HEK293 (cell line): ENCODE measurements around the gene LAMA2.

Source experiments
- CTCF ChIA-PET: fragments of 350-600 bp; formaldehyde crosslinking; extraction: SDS; loops from one replicate; lab custom pipeline; 2021; ENCODE audit warnings: antibody characterized with exemption; lab: Yijun Ruan, JAX
- POLR2A ChIA-PET: fragments of 300-600 bp; formaldehyde crosslinking; extraction: SDS; loops from one replicate; lab custom pipeline; 2020; ENCODE audit warnings: antibody characterized with exemption, inconsistent platforms; lab: Yijun Ruan, JAX
- H3K27ac ChIP-seq: fragments of 200-500 bp; sonication (Bioruptor generic); 2 replicates; pipeline ENCODE4 v1.5.1; 2014; ENCODE audit warnings: low read depth, low read length, control low read depth, inconsistent platforms; ENCODE audit errors: extremely low read depth
- H3K36me3 ChIP-seq, 2 experiments: fragments of 200-500 bp in 1 of 2; sonication (Bioruptor generic) in 1 of 2; 1 replicate in 1 of 2; 2 replicates in 1 of 2; pipeline ENCODE4 v1.5.1; 2014 to 2017; ENCODE audit warnings: inconsistent platforms in 2 of 2, low read length in 2 of 2; ENCODE audit not compliant: control insufficient read depth in 2 of 2, insufficient read depth in 1 of 2
- H3K4me1 ChIP-seq: fragments of 200-500 bp; sonication (Bioruptor generic); 2 replicates; pipeline ENCODE4 v1.5.1; 2014; ENCODE audit warnings: mild to moderate bottlenecking, low read length, inconsistent platforms; ENCODE audit not compliant: control insufficient read depth, insufficient read depth
- H3K4me3 ChIP-seq: 2 replicates; pipeline ENCODE4 v1.5.1; 2011; ENCODE audit warnings: low read depth, mild to moderate bottlenecking, control low read depth, low read length, moderate library complexity
- H3K9me3 ChIP-seq: fragments of 200-500 bp; sonication (Bioruptor generic); 2 replicates; pipeline ENCODE4 v1.5.1; 2014; ENCODE audit warnings: low read depth, low read length, inconsistent platforms; ENCODE audit not compliant: control insufficient read depth, insufficient read depth
- GFI1B ChIP-seq: fragments of 450-650 bp; formaldehyde crosslinking; IDR thresholded peaks from 2 replicates; pipeline ENCODE4 v1.5.1; 2016; ENCODE audit warnings: missing biosample characterization, missing genetic modification characterization
- SCRT2 ChIP-seq: fragments of 450-650 bp; formaldehyde crosslinking; IDR thresholded peaks from 2 replicates; pipeline ENCODE4 v1.5.1; 2016; ENCODE audit warnings: missing biosample characterization, missing genetic modification characterization
- ZFP69B ChIP-seq: fragments of 450-650 bp; formaldehyde crosslinking; IDR thresholded peaks from 2 replicates; pipeline ENCODE4 v1.5.1; 2016; ENCODE audit warnings: missing biosample characterization, missing genetic modification characterization
- ZNF114 ChIP-seq: fragments of 450-650 bp; formaldehyde crosslinking; IDR thresholded peaks from 2 replicates; pipeline ENCODE4 v1.5.0; 2017; ENCODE audit warnings: missing biosample characterization, missing genetic modification characterization
- ZNF121 ChIP-seq: fragments of 450-650 bp; formaldehyde crosslinking; IDR thresholded peaks from 2 replicates; pipeline ENCODE4 v1.5.1; 2016; ENCODE audit warnings: missing biosample characterization, missing genetic modification characterization
- ZNF19 ChIP-seq: fragments of 450-650 bp; formaldehyde crosslinking; IDR thresholded peaks from 2 replicates; pipeline ENCODE4; 2016; ENCODE audit warnings: missing biosample characterization, missing genetic modification characterization, low read depth
- ZNF248 ChIP-seq: fragments of 450-650 bp; formaldehyde crosslinking; IDR thresholded peaks from 2 replicates; pipeline ENCODE4 v1.5.1; 2017; ENCODE audit warnings: missing biosample characterization, missing genetic modification characterization
- ZNF366 ChIP-seq: fragments of 450-650 bp; formaldehyde crosslinking; conservative IDR thresholded peaks from 2 replicates; pipeline ENCODE4 v1.5.1; 2016; ENCODE audit warnings: missing biosample characterization, missing genetic modification characterization
- ZNF394 ChIP-seq: fragments of 450-650 bp; formaldehyde crosslinking; IDR thresholded peaks from 2 replicates; pipeline ENCODE4 v1.5.1; 2016; ENCODE audit warnings: missing biosample characterization, missing genetic modification characterization, mild to moderate bottlenecking, moderate library complexity, borderline replicate concordance
- ZNF416 ChIP-seq: fragments of 450-650 bp; formaldehyde crosslinking; IDR thresholded peaks from 2 replicates; pipeline ENCODE4 v1.5.1; 2016; ENCODE audit warnings: missing biosample characterization, missing genetic modification characterization
- ZNF423 ChIP-seq: fragments of 450-650 bp; formaldehyde crosslinking; IDR thresholded peaks from 2 replicates; pipeline ENCODE4 v1.5.1; 2016; ENCODE audit warnings: missing biosample characterization, missing genetic modification characterization
- ZNF426 ChIP-seq: fragments of 450-650 bp; formaldehyde crosslinking; IDR thresholded peaks from 2 replicates; pipeline ENCODE4 v1.5.1; 2017; ENCODE audit warnings: missing biosample characterization, missing genetic modification characterization, mild to moderate bottlenecking, inconsistent platforms, moderate library complexity
- ZNF529 ChIP-seq: fragments of 450-650 bp; formaldehyde crosslinking; IDR thresholded peaks from 2 replicates; pipeline ENCODE4 v1.5.1; 2017; ENCODE audit warnings: missing genetic modification characterization, missing biosample characterization; ENCODE audit not compliant: insufficient replicate concordance
- ZNF549 ChIP-seq: fragments of 450-650 bp; IDR thresholded peaks from 2 replicates; pipeline ENCODE4 v1.5.1; 2018; ENCODE audit warnings: missing biosample characterization, missing genetic modification characterization, mild to moderate bottlenecking, inconsistent platforms, moderate library complexity
- ZNF555 ChIP-seq: fragments of 450-650 bp; formaldehyde crosslinking; conservative IDR thresholded peaks from 2 replicates; pipeline ENCODE4 v1.5.1; 2017; ENCODE audit warnings: missing biosample characterization, mild to moderate bottlenecking, missing genetic modification characterization, inconsistent platforms
- ZNF585B ChIP-seq: fragments of 450-650 bp; formaldehyde crosslinking; IDR thresholded peaks from 2 replicates; pipeline ENCODE4 v1.5.1; 2016; ENCODE audit warnings: missing biosample characterization, missing genetic modification characterization
- ZNF596 ChIP-seq: fragments of 450-650 bp; IDR thresholded peaks from 2 replicates; pipeline ENCODE4 v1.5.0; 2018; ENCODE audit warnings: missing biosample characterization, mild to moderate bottlenecking, missing genetic modification characterization, moderate library complexity
- ZNF600 ChIP-seq: fragments of 450-650 bp; formaldehyde crosslinking; IDR thresholded peaks from 2 replicates; pipeline ENCODE4 v1.5.1; 2016; ENCODE audit warnings: missing biosample characterization, missing genetic modification characterization
- ZNF624 ChIP-seq: fragments of 450-650 bp; formaldehyde crosslinking; IDR thresholded peaks from 2 replicates; pipeline ENCODE4 v1.5.1; 2017; ENCODE audit warnings: missing biosample characterization, missing genetic modification characterization
- ZNF658 ChIP-seq: fragments of 450-650 bp; formaldehyde crosslinking; IDR thresholded peaks from 2 replicates; pipeline ENCODE4; 2016; ENCODE audit warnings: missing biosample characterization, missing genetic modification characterization
- ZNF747 ChIP-seq: fragments of 450-650 bp; formaldehyde crosslinking; IDR thresholded peaks from 2 replicates; pipeline ENCODE4 v1.5.1; 2016; ENCODE audit warnings: missing biosample characterization, missing genetic modification characterization
- ZNF785 ChIP-seq: fragments of 450-650 bp; formaldehyde crosslinking; IDR thresholded peaks from 2 replicates; pipeline ENCODE4 v1.5.1; 2016; ENCODE audit warnings: missing biosample characterization, missing genetic modification characterization
- TF ChIP-seq, protein P1 (sequence below): fragments of 450-650 bp; formaldehyde crosslinking; IDR thresholded peaks from 2 replicates; pipeline ENCODE4 v1.5.1; 2016; ENCODE audit warnings: missing biosample characterization, missing genetic modification characterization
- TF ChIP-seq, protein P2 (sequence below): fragments of 450-650 bp; formaldehyde crosslinking; IDR thresholded peaks from 2 replicates; pipeline ENCODE4 v1.5.1; 2016; ENCODE audit warnings: missing biosample characterization, missing genetic modification characterization
- TF ChIP-seq, protein P3 (sequence below): fragments of 450-650 bp; formaldehyde crosslinking; IDR thresholded peaks from 2 replicates; pipeline ENCODE4 v1.5.1; 2016; ENCODE audit warnings: missing biosample characterization, missing genetic modification characterization
- TF ChIP-seq, protein P4 (sequence below): fragments of 450-650 bp; formaldehyde crosslinking; IDR thresholded peaks from 2 replicates; pipeline ENCODE4; 2016; ENCODE audit warnings: missing biosample characterization, missing genetic modification characterization
- TF ChIP-seq, protein P5 (sequence below): fragments of 450-650 bp; formaldehyde crosslinking; IDR thresholded peaks from 2 replicates; pipeline ENCODE4 v1.5.1; 2017; ENCODE audit warnings: missing biosample characterization, missing genetic modification characterization
- TF ChIP-seq, protein P6 (sequence below): fragments of 450-650 bp; formaldehyde crosslinking; IDR thresholded peaks from 2 replicates; pipeline ENCODE4 v1.5.1; 2016; ENCODE audit warnings: missing biosample characterization, missing genetic modification characterization

LAMA2 gene

DNA sequence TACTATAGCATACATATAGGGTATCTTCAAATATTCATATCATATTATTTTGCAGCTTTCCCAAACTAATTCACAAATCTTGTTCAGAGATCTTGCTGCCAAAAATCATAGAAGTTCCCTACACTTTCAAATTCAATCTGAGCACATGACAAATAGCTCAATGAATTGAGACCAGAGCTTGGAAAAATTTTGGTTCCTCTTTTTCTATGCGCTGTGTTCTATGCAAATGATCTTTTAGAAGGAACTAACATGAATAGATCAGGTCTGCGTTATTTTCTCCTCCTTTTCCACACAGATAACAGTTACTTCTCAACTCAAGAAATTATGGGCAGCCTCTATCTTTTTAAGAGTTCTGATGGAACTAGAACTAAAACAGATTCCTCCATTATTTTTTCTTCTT, 510.7 kb downstream of the LAMA2 start:
- Histone ChIP-seq H3K27ac (no peak overlapping the region), H3K4me3 (no peak overlapping the region), H3K36me3 (no peaks in the 10 kb centered on the region), H3K9me3 (no peaks in the 10 kb centered on the region), H3K4me1 (no peaks in the 10 kb centered on the region)
- ChIA-PET POLR2A (no interaction called here), CTCF (no interaction called here)
- no peak for TF ChIP-seq ZNF658 (tag by site-specific recombination)
- TF ChIP-seq ZNF785, result no peak
- TF ChIP-seq ZNF423 (tag by site-specific recombination), result no peak
- TF ChIP-seq, protein P1, sequence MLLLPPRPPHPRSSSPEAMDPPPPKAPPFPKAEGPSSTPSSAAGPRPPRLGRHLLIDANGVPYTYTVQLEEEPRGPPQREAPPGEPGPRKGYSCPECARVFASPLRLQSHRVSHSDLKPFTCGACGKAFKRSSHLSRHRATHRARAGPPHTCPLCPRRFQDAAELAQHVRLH (tag by site-specific recombination), result no peak
- TF ChIP-seq ZNF248 (tag by site-specific recombination), result no peak
- TF ChIP-seq ZNF624 (tag by site-specific recombination), result no peak
- no peak for TF ChIP-seq ZFP69B
- no peak for TF ChIP-seq ZNF596 (tag by site-specific recombination)
- TF ChIP-seq, protein P2, sequence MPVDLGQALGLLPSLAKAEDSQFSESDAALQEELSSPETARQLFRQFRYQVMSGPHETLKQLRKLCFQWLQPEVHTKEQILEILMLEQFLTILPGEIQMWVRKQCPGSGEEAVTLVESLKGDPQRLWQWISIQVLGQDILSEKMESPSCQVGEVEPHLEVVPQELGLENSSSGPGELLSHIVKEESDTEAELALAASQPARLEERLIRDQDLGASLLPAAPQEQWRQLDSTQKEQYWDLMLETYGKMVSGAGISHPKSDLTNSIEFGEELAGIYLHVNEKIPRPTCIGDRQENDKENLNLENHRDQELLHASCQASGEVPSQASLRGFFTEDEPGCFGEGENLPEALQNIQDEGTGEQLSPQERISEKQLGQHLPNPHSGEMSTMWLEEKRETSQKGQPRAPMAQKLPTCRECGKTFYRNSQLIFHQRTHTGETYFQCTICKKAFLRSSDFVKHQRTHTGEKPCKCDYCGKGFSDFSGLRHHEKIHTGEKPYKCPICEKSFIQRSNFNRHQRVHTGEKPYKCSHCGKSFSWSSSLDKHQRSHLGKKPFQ (tag by site-specific recombination), result no peak
- no peak for TF ChIP-seq ZNF121 (tag by site-specific recombination)
- TF ChIP-seq ZNF555, result no peak

DNA sequence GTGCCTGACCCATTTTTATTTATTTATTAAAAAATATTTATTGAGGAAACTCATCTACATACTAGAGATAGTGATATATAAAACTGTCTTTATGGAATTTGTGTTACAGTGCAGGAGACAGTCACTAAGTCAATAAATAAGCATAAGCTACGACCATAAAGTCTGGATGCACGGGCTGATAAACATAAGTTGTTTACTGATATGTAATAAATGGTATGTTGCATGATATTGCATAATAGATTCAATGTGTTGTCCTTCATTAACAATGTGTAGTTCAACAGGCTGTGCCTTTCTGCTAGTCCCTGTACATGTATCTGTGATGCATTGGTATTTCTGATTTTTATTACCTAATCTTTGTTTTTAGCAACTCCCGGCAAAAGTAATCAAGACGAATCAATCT, 515.8 kb downstream of the LAMA2 start:
- no peaks in the 10 kb centered on the region for H3K9me3 ChIP-seq
- ChIA-PET POLR2A (no interaction called here), CTCF (interaction anchor here (0.5 to 0.6 kb wide), 2 partner anchors 146 to 201 kb away, joined by 3 to 4 read pairs; no protein-coding TSS in a partner anchor)
- no peaks in the 10 kb centered on the region for H3K4me1 ChIP-seq
- H3K4me3 ChIP-seq, result no peak overlapping the region
- no peak overlapping the region for H3K27ac ChIP-seq
- H3K36me3 ChIP-seq, result no peaks in the 10 kb centered on the region
- TF ChIP-seq ZNF416, result no peak
- TF ChIP-seq, protein P3, sequence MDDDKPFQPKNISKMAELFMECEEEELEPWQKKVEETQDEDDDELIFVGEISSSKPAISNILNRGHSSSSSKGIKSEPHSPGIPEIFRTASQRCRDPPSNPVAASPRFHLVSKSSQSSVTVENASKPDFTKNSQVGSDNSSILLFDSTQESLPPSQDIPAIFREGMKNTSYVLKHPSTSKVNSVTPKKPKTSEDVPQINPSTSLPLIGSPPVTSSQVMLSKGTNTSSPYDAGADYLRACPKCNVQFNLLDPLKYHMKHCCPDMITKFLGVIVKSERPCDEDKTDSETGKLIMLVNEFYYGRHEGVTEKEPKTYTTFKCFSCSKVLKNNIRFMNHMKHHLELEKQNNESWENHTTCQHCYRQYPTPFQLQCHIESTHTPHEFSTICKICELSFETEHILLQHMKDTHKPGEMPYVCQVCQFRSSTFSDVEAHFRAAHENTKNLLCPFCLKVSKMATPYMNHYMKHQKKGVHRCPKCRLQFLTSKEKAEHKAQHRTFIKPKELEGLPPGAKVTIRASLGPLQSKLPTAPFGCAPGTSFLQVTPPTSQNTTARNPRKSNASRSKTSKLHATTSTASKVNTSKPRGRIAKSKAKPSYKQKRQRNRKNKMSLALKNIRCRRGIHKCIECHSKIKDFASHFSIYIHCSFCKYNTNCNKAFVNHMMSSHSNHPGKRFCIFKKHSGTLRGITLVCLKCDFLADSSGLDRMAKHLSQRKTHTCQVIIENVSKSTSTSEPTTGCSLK (tag by site-specific recombination), result no peak
- TF ChIP-seq SCRT2, result no peak
- TF ChIP-seq GFI1B (tag by site-specific recombination), result no peak
- TF ChIP-seq ZNF624 (tag by site-specific recombination), result no peak
- no peak for TF ChIP-seq ZNF366 (tag by site-specific recombination)
- TF ChIP-seq ZNF114 (tag by site-specific recombination), result no peak
- no peak for TF ChIP-seq ZNF19 (tag by site-specific recombination)
- no peak for TF ChIP-seq ZNF426
- TF ChIP-seq, protein P4, sequence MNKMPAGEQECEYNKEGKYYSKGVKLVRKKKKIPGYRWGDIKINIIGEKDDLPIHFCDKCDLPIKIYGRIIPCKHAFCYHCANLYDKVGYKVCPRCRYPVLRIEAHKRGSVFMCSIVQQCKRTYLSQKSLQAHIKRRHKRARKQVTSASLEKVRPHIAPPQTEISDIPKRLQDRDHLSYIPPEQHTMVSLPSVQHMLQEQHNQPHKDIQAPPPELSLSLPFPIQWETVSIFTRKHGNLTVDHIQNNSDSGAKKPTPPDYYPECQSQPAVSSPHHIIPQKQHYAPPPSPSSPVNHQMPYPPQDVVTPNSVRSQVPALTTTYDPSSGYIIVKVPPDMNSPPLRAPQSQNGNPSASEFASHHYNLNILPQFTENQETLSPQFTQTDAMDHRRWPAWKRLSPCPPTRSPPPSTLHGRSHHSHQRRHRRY (tag by site-specific recombination), result no peak
- TF ChIP-seq, protein P5, sequence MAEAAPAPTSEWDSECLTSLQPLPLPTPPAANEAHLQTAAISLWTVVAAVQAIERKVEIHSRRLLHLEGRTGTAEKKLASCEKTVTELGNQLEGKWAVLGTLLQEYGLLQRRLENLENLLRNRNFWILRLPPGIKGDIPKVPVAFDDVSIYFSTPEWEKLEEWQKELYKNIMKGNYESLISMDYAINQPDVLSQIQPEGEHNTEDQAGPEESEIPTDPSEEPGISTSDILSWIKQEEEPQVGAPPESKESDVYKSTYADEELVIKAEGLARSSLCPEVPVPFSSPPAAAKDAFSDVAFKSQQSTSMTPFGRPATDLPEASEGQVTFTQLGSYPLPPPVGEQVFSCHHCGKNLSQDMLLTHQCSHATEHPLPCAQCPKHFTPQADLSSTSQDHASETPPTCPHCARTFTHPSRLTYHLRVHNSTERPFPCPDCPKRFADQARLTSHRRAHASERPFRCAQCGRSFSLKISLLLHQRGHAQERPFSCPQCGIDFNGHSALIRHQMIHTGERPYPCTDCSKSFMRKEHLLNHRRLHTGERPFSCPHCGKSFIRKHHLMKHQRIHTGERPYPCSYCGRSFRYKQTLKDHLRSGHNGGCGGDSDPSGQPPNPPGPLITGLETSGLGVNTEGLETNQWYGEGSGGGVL (tag by site-specific recombination), result no peak
- no peak for TF ChIP-seq ZNF549 (tag by site-specific recombination)
- no peak for TF ChIP-seq ZNF529 (tag by site-specific recombination)
- TF ChIP-seq ZNF585B (tag by site-specific recombination), result no peak
- TF ChIP-seq ZNF747 (tag by site-specific recombination), result no peak
- TF ChIP-seq, protein P6, sequence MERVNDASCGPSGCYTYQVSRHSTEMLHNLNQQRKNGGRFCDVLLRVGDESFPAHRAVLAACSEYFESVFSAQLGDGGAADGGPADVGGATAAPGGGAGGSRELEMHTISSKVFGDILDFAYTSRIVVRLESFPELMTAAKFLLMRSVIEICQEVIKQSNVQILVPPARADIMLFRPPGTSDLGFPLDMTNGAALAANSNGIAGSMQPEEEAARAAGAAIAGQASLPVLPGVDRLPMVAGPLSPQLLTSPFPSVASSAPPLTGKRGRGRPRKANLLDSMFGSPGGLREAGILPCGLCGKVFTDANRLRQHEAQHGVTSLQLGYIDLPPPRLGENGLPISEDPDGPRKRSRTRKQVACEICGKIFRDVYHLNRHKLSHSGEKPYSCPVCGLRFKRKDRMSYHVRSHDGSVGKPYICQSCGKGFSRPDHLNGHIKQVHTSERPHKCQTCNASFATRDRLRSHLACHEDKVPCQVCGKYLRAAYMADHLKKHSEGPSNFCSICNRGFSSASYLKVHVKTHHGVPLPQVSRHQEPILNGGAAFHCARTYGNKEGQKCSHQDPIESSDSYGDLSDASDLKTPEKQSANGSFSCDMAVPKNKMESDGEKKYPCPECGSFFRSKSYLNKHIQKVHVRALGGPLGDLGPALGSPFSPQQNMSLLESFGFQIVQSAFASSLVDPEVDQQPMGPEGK (tag by site-specific recombination), result no peak
- no peak for TF ChIP-seq ZNF600 (tag by site-specific recombination)
- no peak for TF ChIP-seq ZNF394 (tag by site-specific recombination)
